ENCODE results near the gene LRMDA. TPM values are rescaled to one million over a fixed set of nuclear protein-coding genes. Genes with fewer than 3 reads are reported as not detected.

LRMDA gene
- total and polyA plus RNA-seq, 2 of the 8 experiments (the other 6 are each of a cell fraction or from before 2014, with no cell fraction given): 0.86 to 2.8 TPM

DNA sequence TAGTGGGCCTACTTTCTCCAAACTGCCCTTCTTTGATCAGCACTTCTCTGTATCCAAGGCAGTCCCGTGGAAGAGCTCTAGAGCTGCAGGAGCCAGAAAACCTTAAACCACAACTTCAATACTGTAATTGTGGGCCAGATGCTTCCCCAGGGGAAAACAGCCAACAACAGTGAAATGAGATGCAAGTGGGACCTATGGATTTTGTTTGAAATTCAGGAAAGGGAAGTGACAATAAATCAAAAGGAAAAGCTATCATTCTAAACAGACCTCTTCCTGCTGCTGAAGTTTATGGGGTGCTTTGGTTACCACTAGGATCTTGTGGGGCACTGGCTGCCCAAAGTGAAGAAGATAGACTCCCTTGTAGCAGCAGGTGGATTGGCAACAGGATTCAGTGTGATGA lies 1031.7 kb downstream of the LRMDA start:
- Histone ChIP-seq H3K9me3 (ENCODE audit: insufficient read depth in 2 of 2, low read depth in 1 of 2, low read length in 1 of 2) (no peaks in the 10 kb centered on the region), H2AFZ (ENCODE audit: low read length) (0 out of 2 replicates have a peak overlapping the region, but pooled peaks have one; percentile 14), H3K36me3 (ENCODE audit: control insufficient read depth in 2 of 4, insufficient read depth in 4 of 4, low read length in 3 of 4) (no peaks in the 10 kb centered on the region), H2BK20ac (ENCODE audit: low read length) (no peak overlapping the region), H3K27me3 (replicated peaks in 1 of 4; ENCODE audit: control insufficient read depth in 3 of 4, extremely low read depth in 1 of 4, insufficient read depth in 3 of 4, low read length in 3 of 4) (no peaks in the 10 kb centered on the region), H3K18ac (ENCODE audit: extremely low read depth, low read length) (no peak overlapping the region), H2BK15ac (ENCODE audit: low read length) (no peak overlapping the region), H3K23me2 (ENCODE audit: low read depth, low read length) (no peaks in the 10 kb centered on the region), H2BK12ac (ENCODE audit: low read depth, low read length) (no peak overlapping the region), H2AK5ac (ENCODE audit: low read depth, low read length) (no peak overlapping the region), H2BK5ac (ENCODE audit: low read depth, low read length) (no peak overlapping the region), H3K79me2 (ENCODE audit: control insufficient read depth in 1 of 2, insufficient read depth in 2 of 2, low read length in 2 of 2) (no peaks in the 10 kb centered on the region), H3K79me1 (ENCODE audit: low read depth, low read length) (no peaks in the 10 kb centered on the region), H3K9ac (replicated peaks in 1 of 4; ENCODE audit: extremely low read depth in 1 of 4, low read depth in 3 of 4, low read length in 3 of 4) (no peak overlapping the region), H3K14ac (ENCODE audit: insufficient read length) (no peak overlapping the region), H3K4ac (replicated peaks; ENCODE audit: insufficient read length, low read depth, low read length) (no peak overlapping the region), H4K91ac (replicated peaks; ENCODE audit: insufficient read length, low read length) (no peak overlapping the region), H2BK120ac (replicated peaks; ENCODE audit: low read depth, low read length) (no peak overlapping the region), H4K20me1 (replicated peaks in 1 of 2; ENCODE audit: control insufficient read depth in 1 of 2, insufficient read depth in 2 of 2, low read length in 2 of 2) (no peaks in the 10 kb centered on the region), H3K4me2 (ENCODE audit: insufficient read depth in 1 of 2, low read depth in 2 of 2, low read length in 2 of 2) (no peak overlapping the region), H3K27ac (ENCODE audit: low read depth, low read length) (no peak overlapping the region), H3K4me3 (ENCODE audit: extremely low read depth in 1 of 4, insufficient read depth in 2 of 4, low read depth in 3 of 4, low read length in 4 of 4) (no peak overlapping the region), H3K4me1 (replicated peaks in 1 of 4; ENCODE audit: control insufficient read depth in 3 of 4, insufficient read depth in 4 of 4, low read length in 3 of 4) (no peaks in the 10 kb centered on the region), H3K56ac (replicated peaks; ENCODE audit: insufficient read length, low read depth, low read length) (no peak overlapping the region), H4K8ac (ENCODE audit: extremely low read depth, insufficient read depth, low read length) (no peak overlapping the region), H3K23ac (ENCODE audit: insufficient read length) (no peak overlapping the region), H4K5ac (ENCODE audit: insufficient read length, low read depth, low read length) (no peak overlapping the region)
- ChIA-PET POLR2A (ENCODE audit: partially characterized antibody) (no interaction called here), CTCF (ENCODE audit: partially characterized antibody) (interaction anchor here (0.7 kb wide), 1 partner anchor 160 kb away, joined by 3 read pairs; no protein-coding TSS in a partner anchor)
- no peak for FAIRE-seq
- no peak for DNase-seq (ENCODE audit: low read depth in 1 of 2, low spot score in 2 of 2)
- WGBS, 2 experiments (ENCODE audit: extremely low coverage in 1 of 2, insufficient coverage in 1 of 2, insufficient read length in 1 of 2, insufficient replicate concordance in 2 of 2, low coverage in 1 of 2, low lambda C conversion rate in 2 of 2, missing lambda C conversion rate in 1 of 2): 75% methylated on average over 1 of the region's 1 CpG; no CpG with 5 or more reads in 1 of the 2 experiments
- TF ChIP-seq NANOG (IDR thresholded peaks at IDR 0.05; ENCODE audit: insufficient read depth, low read depth, low read length, poor library complexity, severe bottlenecking) (no peak), RFX5 (IDR thresholded peaks at IDR 0.05; ENCODE audit: borderline replicate concordance, low read depth, low read length) (no peak), TAF7 (optimal IDR thresholded peaks at IDR 0.05; ENCODE audit: borderline replicate concordance, low read depth, low read length) (no peak), POLR2A (IDR thresholded peaks at IDR 0.05; ENCODE audit: control extremely low read depth in 1 of 2, low read depth in 2 of 2, low read length in 2 of 2) (no peak), EGR1 (IDR thresholded peaks at IDR 0.05; ENCODE audit: borderline replicate concordance, low read depth, low read length) (no peak), RNF2 (IDR thresholded peaks at IDR 0.05; ENCODE audit: borderline replicate concordance, low read depth, low read length, missing control alignments, poor library complexity, severe bottlenecking) (no peak), KDM5A (IDR thresholded peaks at IDR 0.05; ENCODE audit: low read length) (no peak), YY1 (IDR thresholded peaks at IDR 0.05; ENCODE audit: low read depth, low read length) (no peak), GTF2F1 (IDR thresholded peaks at IDR 0.05; ENCODE audit: borderline replicate concordance, low read depth, low read length) (no peak), JUND (IDR thresholded peaks at IDR 0.05; ENCODE audit: low read length) (no peak), SAP30 (IDR thresholded peaks at IDR 0.05; ENCODE audit: insufficient read depth, insufficient replicate concordance, low read length) (no peak), CHD1 (IDR thresholded peaks at IDR 0.05; ENCODE audit: low read depth, low read length) (no peak), CTBP2 (IDR thresholded peaks at IDR 0.05; ENCODE audit: borderline replicate concordance, insufficient read depth, insufficient read length, low read length) (no peak), TAF1 (IDR thresholded peaks at IDR 0.05; ENCODE audit: low read depth, low read length) (no peak)
